Measurements from ENCODE around the gene TMEM107. TPM values are rescaled to one million over a fixed set of nuclear protein-coding genes. Genes with fewer than 3 reads are reported as not detected.

Gene TMEM107
- total and polyA plus RNA-seq, 10 of the 15 experiments (the other 5 are each of a cell fraction or from before 2014, with no cell fraction given), result 7.9 to 38.7 (median 22.9) TPM

DNA sequence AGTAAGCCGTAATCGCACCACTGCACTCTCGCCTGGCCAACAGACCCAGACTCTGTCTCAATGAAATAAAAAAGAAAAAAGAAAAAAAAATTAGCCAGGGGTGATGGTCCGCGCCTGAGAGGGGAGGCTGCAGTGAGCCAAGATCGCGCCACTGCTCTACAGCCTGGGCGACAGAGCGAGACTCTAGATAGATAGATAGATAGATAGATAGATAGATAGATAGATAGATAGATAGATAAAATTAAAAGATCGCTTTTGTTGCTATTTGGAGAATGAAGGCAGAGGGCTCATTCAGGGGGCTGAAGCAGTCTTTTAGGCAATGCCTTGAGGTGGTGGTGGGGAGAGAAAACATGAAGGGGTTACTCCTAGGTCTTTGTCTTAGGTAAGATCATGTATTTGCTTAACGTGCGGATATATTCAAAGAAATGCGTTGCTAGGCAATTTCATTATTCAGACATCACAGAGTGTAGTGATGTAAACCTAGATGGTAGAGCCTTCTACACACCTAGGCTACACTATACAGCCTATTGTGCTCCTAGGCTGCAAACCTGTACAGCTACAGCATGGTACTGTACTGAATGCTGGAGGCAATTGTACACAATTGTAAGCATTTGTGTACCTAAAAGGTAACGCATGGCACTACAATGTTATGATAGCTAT lies 47.9 kb downstream of the TMEM107 start:
- BruUV-seq (replicated peaks), result no TSS peak
- 91% methylated on average over 14 of the region's 14 CpGs for WGBS (ENCODE audit: insufficient coverage, insufficient replicate concordance, low lambda C conversion rate, missing lambda C conversion rate)
- DNase-seq (ENCODE audit: low read depth, low spot score), result no peak
- Histone ChIP-seq H2AFZ (ENCODE audit: control insufficient read depth, low read depth, low read length) (no peak overlapping the region), H3K4me1 (ENCODE audit: control insufficient read depth, insufficient read depth, low read length) (peaks cover 24% of the 10 kb centered on the region), H4K20me1 (ENCODE audit: control insufficient read depth, insufficient read depth) (no peaks in the 10 kb centered on the region), H3K4me3 (no peak overlapping the region), H3K36me3 (ENCODE audit: control insufficient read depth in 2 of 2, insufficient read depth in 2 of 2, low read length in 1 of 2) (no peaks in the 10 kb centered on the region), H3K27ac (ENCODE audit: control insufficient read depth, insufficient read depth) (no peak overlapping the region), H3K9ac (ENCODE audit: control insufficient read depth, insufficient read depth, low read length) (no peak overlapping the region), H3K4me2 (ENCODE audit: control insufficient read depth, insufficient read depth) (no peak overlapping the region), H3K9me3 (replicated peaks; ENCODE audit: control insufficient read depth, insufficient read depth, low read length) (no peaks in the 10 kb centered on the region), H3K79me2 (ENCODE audit: control insufficient read depth, insufficient read depth, low read length) (no peaks in the 10 kb centered on the region), H3K27me3 (replicated peaks in 1 of 2; ENCODE audit: control insufficient read depth in 2 of 2, insufficient read depth in 2 of 2, low read length in 1 of 2) (peaks cover 2 to 5% of the 10 kb centered on the region in 2 experiments)
- no peak for TF ChIP-seq RBBP5 (conservative IDR thresholded peaks at IDR 0.05)
- RAD21 ChIA-PET (ENCODE audit: unreplicated experiment), result no interaction called here
- intact Hi-C loops (cut with micrococcal nuclease; ENCODE audit: unreplicated experiment) (no loop called here), in situ Hi-C loops (cut with MboI) (loop anchor here (5.0 kb wide), 1 partner anchor 94 kb away; no protein-coding TSS in a partner anchor)
- CTCF ChIA-PET, result interaction anchor here (1.1 to 1.5 kb wide), 2 partner anchors 10 to 68 kb away, joined by 3 to 6 read pairs; no protein-coding TSS in a partner anchor
- SMC1A ChIA-PET (ENCODE audit: uncharacterized antibody, unreplicated experiment), result interaction anchor here (2.5 kb wide), 1 partner anchor 10 kb away, joined by 26 read pairs; no protein-coding TSS in a partner anchor
- no peak for ATAC-seq
- no peak for FAIRE-seq
- POLR2A ChIA-PET, result interaction anchor here (0.6 to 2.4 kb wide), 2 partner anchors 29 to 291 kb away, joined by 3 to 14 read pairs; no protein-coding TSS in a partner anchor

DNA sequence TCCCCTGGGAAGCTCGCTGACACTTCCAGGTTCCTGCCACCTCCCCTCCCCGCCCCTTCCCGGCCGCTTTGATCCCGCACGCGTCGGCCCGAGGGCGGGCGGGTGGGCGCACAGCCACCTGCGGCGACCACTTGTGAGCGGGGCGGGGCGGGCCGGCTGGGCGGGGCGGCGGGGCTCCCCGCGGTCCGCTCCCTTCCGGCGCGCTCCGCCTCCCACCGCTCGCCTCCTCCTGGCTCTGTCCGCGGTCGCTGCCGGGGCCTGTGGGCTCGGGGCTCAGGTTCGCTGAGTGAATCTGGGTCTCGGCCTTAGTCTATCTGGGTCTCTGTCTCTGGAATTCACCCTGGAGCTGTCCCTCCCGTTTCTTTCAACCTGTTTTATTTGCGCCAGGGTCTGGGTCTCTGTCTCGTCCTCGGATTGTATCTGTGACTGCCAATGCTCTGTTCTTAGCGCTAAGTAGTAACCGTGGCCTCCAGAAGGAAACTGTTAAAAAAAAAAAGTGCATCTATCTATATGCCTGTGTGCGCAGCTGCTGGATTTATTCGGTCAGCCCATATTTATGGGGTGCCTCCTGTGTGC lies 49.6 kb downstream of the TMEM107 start:
- Histone ChIP-seq H3K27me3 (replicated peaks in 1 of 2; ENCODE audit: control insufficient read depth in 2 of 2, insufficient read depth in 2 of 2, low read length in 1 of 2) (peaks cover 5 to 9% of the 10 kb centered on the region in 2 experiments), H2AFZ (ENCODE audit: control insufficient read depth, low read depth, low read length) (peak overlapping the region; percentile 93), H3K27ac (ENCODE audit: control insufficient read depth, insufficient read depth) (no peak overlapping the region; the same call in 1 of the 2 replicates), H3K4me3 (peak overlapping the region; percentile 99), H3K4me1 (ENCODE audit: control insufficient read depth, insufficient read depth, low read length) (peaks cover 32% of the 10 kb centered on the region), H3K9ac (ENCODE audit: control insufficient read depth, insufficient read depth, low read length) (peak overlapping the region; percentile 72; the same call in 1 of the 2 replicates), H3K79me2 (ENCODE audit: control insufficient read depth, insufficient read depth, low read length) (no peaks in the 10 kb centered on the region), H3K4me2 (ENCODE audit: control insufficient read depth, insufficient read depth) (peak overlapping the region; percentile 94), H3K36me3 (ENCODE audit: control insufficient read depth in 2 of 2, insufficient read depth in 2 of 2, low read length in 1 of 2) (no peaks in the 10 kb centered on the region), H3K9me3 (replicated peaks; ENCODE audit: control insufficient read depth, insufficient read depth, low read length) (no peaks in the 10 kb centered on the region), H4K20me1 (ENCODE audit: control insufficient read depth, insufficient read depth) (no peaks in the 10 kb centered on the region)
- ATAC-seq (peak; percentile 56), FAIRE-seq (peak; percentile 38), DNase-seq (ENCODE audit: low read depth, low spot score) (no peak)
- CTCF ChIA-PET, result interaction anchor here (0.7 to 2.2 kb wide), 9 partner anchors 7 to 174 kb away, joined by 3 to 16 read pairs (median 6); no protein-coding TSS in a partner anchor
- no TSS peak for BruUV-seq (replicated peaks)
- in situ Hi-C loops (cut with MboI) (loop anchor here (5.0 kb wide), 1 partner anchor 96 kb away; no protein-coding TSS in a partner anchor), intact Hi-C loops (cut with micrococcal nuclease; ENCODE audit: unreplicated experiment) (loop anchor here (1.0 kb wide), 1 partner anchor 12 kb away; no protein-coding TSS in a partner anchor)
- RAD21 ChIA-PET (ENCODE audit: unreplicated experiment), result interaction anchor here (0.7 to 1.9 kb wide), 5 partner anchors 11 to 58 kb away, joined by 3 to 14 read pairs (median 3); no protein-coding TSS in a partner anchor
- SMC1A ChIA-PET (ENCODE audit: uncharacterized antibody, unreplicated experiment), result interaction anchor here (0.6 to 2.5 kb wide), 7 partner anchors 12 to 739 kb away, joined by 3 to 26 read pairs (median 4); partner anchors contain the start of gene SLC25A35
- POLR2A ChIA-PET, result interaction anchor here (0.8 to 2.4 kb wide), 4 partner anchors 11 to 169 kb away, joined by 3 to 20 read pairs (median 10); partner anchors contain the start of genes PER1 and SLC25A35
- 0% methylated on average over 16 of the region's 45 CpGs for WGBS (ENCODE audit: insufficient coverage, insufficient replicate concordance, low lambda C conversion rate, missing lambda C conversion rate)
- TF ChIP-seq RUNX3 (IDR thresholded peaks at IDR 0.05; ENCODE audit: low read length) (peak; percentile 13; the same call in 1 of the 2 replicates), ZBED1 (IDR thresholded peaks at IDR 0.05; ENCODE audit: borderline replicate concordance) (no peak), SP1 (IDR thresholded peaks at IDR 0.05; ENCODE audit: low read depth, low read length) (no peak), TCF7 (IDR thresholded peaks at IDR 0.05; ENCODE audit: borderline replicate concordance) (no peak), CREB1 (IDR thresholded peaks at IDR 0.05; ENCODE audit: low read depth) (no peak), RFX5 (IDR thresholded peaks at IDR 0.05; ENCODE audit: low read depth, low read length) (0 out of 2 replicates have a peak, but pooled peaks have one; percentile 15), TBL1XR1 (IDR thresholded peaks at IDR 0.05; ENCODE audit: low read depth, low read length) (0 out of 2 replicates have a peak, but pooled peaks have one; percentile 58), GATAD2B (conservative IDR thresholded peaks at IDR 0.05; ENCODE audit: low read depth) (0 out of 2 replicates have a peak, but pooled peaks have one; percentile 51)
- TF ChIP-seq, protein P1, sequence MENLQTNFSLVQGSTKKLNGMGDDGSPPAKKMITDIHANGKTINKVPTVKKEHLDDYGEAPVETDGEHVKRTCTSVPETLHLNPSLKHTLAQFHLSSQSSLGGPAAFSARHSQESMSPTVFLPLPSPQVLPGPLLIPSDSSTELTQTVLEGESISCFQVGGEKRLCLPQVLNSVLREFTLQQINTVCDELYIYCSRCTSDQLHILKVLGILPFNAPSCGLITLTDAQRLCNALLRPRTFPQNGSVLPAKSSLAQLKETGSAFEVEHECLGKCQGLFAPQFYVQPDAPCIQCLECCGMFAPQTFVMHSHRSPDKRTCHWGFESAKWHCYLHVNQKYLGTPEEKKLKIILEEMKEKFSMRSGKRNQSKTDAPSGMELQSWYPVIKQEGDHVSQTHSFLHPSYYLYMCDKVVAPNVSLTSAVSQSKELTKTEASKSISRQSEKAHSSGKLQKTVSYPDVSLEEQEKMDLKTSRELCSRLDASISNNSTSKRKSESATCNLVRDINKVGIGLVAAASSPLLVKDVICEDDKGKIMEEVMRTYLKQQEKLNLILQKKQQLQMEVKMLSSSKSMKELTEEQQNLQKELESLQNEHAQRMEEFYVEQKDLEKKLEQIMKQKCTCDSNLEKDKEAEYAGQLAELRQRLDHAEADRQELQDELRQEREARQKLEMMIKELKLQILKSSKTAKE (IDR thresholded peaks at IDR 0.05; ENCODE audit: low read depth, poor library complexity, severe bottlenecking), result no peak
- TF ChIP-seq, protein P2, sequence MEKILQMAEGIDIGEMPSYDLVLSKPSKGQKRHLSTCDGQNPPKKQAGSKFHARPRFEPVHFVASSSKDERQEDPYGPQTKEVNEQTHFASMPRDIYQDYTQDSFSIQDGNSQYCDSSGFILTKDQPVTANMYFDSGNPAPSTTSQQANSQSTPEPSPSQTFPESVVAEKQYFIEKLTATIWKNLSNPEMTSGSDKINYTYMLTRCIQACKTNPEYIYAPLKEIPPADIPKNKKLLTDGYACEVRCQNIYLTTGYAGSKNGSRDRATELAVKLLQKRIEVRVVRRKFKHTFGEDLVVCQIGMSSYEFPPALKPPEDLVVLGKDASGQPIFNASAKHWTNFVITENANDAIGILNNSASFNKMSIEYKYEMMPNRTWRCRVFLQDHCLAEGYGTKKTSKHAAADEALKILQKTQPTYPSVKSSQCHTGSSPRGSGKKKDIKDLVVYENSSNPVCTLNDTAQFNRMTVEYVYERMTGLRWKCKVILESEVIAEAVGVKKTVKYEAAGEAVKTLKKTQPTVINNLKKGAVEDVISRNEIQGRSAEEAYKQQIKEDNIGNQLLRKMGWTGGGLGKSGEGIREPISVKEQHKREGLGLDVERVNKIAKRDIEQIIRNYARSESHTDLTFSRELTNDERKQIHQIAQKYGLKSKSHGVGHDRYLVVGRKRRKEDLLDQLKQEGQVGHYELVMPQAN (conservative IDR thresholded peaks at IDR 0.05), result 0 out of 2 replicates have a peak, but pooled peaks have one; percentile 49
